Ishikawa (cell line): ENCODE results near the gene CDC42BPG.

Source experiments
- REST ChIP-seq: IDR thresholded peaks from 2 replicates; pipeline ENCODE4 v1.6.1; 2012; ENCODE audit warnings: low read depth, mild to moderate bottlenecking
- YY1 ChIP-seq: IDR thresholded peaks from 2 replicates; pipeline ENCODE4 v1.6.1; 2012; ENCODE audit warnings: low read depth

GRCh38 chr11:64876835-64877341, 32.4 kb upstream of the CDC42BPG start:
- TF ChIP-seq YY1 (0 out of 2 replicates have a peak, but pooled peaks have one; percentile 1), REST (no peak)
